ENCODE data around the gene ASPA.

DNA sequence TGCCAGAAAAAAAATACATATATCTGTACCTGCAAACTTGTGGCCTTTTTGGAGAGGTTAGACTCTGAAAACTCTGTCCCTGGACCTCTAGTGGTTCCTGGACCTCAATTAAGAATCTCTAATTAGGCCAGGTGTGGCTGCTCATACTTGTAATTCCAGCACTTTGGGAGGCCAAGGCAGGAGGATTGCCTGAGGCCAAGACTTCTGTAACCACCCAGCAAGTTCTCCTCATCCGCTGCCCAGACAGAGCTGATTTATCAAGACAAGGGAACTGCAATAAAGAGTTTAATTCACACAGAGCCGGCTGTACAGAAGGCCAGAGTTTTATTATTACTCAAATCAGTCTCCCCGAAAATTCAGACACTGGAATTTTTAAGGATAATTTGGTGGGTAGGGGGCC is 4.2 kb downstream of the ASPA start:
- TF ChIP-seq EZH2 (IDR thresholded peaks at IDR 0.05; ENCODE audit: borderline replicate concordance, low read depth, low read length, severe bottlenecking) = no peak
- TF ChIP-seq, protein P1, sequence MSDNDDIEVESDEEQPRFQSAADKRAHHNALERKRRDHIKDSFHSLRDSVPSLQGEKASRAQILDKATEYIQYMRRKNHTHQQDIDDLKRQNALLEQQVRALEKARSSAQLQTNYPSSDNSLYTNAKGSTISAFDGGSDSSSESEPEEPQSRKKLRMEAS (IDR thresholded peaks at IDR 0.05; ENCODE audit: insufficient read depth, insufficient read length) = no peak
- TF ChIP-seq POLR2AphosphoS5 (IDR thresholded peaks at IDR 0.05; ENCODE audit: insufficient read depth, low read depth, low read length) = no peak
- no peak for TF ChIP-seq POLR2A (IDR thresholded peaks at IDR 0.05; ENCODE audit: low read depth, low read length)
- TF ChIP-seq, protein P2, sequence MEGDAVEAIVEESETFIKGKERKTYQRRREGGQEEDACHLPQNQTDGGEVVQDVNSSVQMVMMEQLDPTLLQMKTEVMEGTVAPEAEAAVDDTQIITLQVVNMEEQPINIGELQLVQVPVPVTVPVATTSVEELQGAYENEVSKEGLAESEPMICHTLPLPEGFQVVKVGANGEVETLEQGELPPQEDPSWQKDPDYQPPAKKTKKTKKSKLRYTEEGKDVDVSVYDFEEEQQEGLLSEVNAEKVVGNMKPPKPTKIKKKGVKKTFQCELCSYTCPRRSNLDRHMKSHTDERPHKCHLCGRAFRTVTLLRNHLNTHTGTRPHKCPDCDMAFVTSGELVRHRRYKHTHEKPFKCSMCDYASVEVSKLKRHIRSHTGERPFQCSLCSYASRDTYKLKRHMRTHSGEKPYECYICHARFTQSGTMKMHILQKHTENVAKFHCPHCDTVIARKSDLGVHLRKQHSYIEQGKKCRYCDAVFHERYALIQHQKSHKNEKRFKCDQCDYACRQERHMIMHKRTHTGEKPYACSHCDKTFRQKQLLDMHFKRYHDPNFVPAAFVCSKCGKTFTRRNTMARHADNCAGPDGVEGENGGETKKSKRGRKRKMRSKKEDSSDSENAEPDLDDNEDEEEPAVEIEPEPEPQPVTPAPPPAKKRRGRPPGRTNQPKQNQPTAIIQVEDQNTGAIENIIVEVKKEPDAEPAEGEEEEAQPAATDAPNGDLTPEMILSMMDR (IDR thresholded peaks at IDR 0.05; ENCODE audit: extremely low read depth in 1 of 2, insufficient read depth in 1 of 2, low read depth in 1 of 2, low read length in 2 of 2) = no peak
- TF ChIP-seq GATA2 (IDR thresholded peaks at IDR 0.05; ENCODE audit: insufficient read depth, insufficient read length, low read depth, low read length) = no peak
- TF ChIP-seq FOS (IDR thresholded peaks at IDR 0.05; ENCODE audit: borderline replicate concordance, insufficient read depth, low read length) = no peak
- no peak for TF ChIP-seq MYC (IDR thresholded peaks at IDR 0.05; ENCODE audit: low read depth, low read length)
- TF ChIP-seq JUN (IDR thresholded peaks at IDR 0.05; ENCODE audit: borderline replicate concordance, insufficient read depth, insufficient read length, low read depth) = no peak

Measured in endothelial cell of umbilical vein (primary cell).